Stimulated activated CD4-positive, alpha-beta T cell treated with anti-CD3 and anti-CD28 coated beads, Interleukin-1b, Interleukin-23, amount 100 ng/mL, for 1 hour (primary cell): Measurements from ENCODE around the gene FAM131B.
"Not testable (repeated sequence)": the region's sequence is repeated elsewhere in the genome, so short reads cannot be mapped to it uniquely, and the experiment has no call there.

Experiments used
- DNase-seq, 2 donors: peaks; one replicate each; pipeline ENCODE4 v3.0.0-alpha.2; 2020; ENCODE audit warnings: low read depth in 2 of 2

FAM131B gene

DNA sequence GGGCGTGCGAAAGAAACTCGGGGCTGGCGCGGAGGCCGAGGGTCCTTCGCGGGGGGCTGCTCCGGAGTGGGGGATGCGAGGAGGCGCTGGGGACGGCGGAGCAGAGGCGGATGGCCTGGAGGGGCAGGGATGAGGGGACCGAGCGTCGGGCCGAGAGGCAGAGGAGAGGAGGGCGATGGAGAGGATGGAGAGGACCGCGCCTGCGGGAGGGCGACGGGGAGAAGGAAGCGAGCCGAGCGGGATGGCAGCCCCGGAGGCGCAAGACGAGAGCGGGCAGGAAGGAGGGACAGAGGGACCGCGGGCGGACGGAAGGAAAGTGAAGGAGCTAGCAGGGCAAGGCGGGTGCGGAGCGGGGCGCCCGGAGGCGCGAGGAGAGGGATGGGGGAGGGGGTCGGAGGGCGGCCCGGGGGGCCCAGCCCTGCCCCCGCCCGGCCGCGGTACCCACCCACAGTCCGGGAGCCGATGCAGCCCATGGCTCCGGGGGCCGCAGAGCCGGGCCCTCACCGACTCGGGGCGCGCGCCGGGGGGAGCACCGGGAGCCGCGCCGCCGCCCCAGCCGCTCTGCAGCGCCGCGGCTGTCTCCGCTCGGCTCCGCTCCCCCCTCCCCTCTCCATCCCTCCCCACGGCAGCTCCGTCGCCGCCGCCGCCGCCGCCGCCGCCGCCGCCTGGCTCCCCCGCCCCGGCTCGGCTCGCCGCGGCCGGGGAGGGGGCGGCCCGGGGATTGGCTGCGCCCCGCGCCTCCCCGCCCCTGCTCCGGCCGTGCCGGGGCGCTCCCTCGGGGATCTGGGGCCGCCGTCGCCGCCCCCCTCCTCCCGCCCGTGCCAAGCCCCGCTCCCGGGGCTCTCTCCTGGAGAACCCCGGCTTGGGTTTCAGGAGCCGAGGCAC is at the start of gene FAM131B:
TSS of gene FAM131B (minus strand) at position 583 of the 885 bp plus-strand sequence. CDS start at position 473, 110 bp downstream.
- no peak for DNase-seq

DNA sequence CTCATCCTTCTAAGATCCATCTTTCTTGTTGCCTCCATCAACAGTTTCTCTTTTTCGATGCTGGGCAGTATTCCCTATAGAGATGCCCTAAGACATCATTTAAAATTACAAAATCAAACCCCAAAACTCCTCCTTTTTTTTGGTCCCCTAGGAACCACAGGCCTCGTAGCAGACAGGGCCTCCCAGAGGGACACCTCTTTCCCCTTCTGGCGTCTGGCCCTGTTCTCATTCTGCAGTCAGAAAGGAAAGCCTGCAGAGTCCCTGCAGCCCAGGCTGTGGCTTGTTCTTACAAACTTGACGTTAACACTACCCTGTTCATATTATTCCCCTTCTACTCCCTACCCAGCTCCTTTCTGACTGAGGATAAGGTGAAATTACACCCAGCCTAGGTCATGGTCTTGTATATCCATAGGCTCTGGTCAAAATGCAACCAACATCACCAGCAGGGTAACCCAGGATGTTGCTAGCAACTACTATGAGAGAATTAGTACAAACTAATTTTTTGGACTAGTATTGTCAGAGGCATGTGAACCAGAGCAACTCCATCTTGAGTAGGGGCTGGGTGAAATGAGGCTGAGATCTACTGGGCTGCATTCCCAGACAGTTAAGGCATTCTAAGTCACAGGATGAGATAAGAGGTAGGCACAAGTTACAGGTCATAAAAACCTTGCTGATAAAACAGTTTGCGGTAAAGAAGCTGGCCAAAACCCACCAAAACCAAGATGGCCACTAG is 49.6 kb upstream of the FAM131B start:
- DNase-seq = no peak

DNA sequence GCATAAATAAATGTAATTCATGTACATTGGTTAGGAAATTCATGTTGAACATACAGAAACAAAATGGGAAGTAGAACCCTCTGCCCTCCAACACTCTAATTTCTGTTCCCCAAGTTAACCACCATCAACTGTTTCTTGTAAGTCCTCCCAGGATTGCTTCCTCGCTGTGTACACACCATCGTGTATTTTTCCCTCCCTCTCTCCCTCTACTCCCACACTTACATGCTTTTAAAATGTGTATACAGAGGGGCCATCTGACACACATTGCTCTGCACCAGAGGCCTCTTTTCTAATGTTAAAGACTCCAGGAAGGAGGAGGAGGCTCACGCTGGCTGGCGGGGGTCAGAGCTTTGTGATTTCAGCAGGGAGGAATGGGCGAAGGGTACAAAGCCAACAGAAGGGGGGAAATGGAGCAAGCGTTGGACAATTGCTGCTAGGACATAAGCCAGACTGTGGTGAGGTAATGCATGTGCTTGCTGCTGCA is 48.0 kb upstream of the FAM131B start:
- DNase-seq = no peak

DNA sequence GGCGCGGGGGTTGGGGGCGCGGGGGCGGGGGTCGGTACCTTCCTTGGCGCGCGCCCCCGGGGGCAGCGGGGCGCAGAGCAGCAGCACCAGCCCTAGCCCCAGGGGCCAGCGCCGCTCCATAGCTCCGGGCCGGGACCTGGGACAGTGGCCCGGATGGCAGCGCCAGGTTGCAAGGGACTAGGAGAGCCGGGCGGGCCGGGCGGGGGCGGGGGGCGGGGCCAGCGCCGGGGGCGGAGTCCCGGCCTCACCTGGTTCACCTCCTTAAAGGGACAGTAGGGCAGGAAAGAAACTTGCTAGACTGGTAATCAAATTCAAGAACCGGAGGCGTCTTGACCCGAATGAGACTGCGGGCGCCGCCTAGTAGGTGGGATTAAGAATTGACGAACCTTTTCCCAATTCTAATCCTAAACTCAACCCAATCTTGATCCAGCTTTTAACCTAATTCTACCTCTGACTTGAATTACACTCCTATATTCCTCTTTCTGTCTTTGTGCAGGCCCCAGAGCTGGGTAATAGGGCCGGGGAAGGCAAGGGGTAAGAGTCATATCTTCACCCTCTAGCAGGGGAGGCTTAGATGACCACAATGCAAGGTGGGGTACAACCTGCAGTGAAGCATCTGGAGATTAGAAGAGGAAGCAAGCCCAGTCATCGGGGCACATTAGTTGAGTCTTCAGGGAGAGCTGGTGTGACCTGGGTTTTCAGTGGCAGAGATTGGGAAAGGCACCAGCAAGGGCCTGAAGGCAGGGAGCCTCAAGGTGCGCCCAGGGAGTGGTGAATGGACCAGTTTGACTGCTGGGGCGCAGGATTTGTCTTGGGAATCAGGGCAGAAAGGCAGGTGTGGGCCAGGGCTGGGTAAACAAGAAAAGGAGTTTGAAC is 46.4 kb upstream of the FAM131B start, which contains the start of gene EPHA1:
TSS of gene EPHA1 (minus strand) at position 171 of the 876 bp plus-strand sequence. CDS start at position 120, 51 bp downstream.
- no peak for DNase-seq

DNA sequence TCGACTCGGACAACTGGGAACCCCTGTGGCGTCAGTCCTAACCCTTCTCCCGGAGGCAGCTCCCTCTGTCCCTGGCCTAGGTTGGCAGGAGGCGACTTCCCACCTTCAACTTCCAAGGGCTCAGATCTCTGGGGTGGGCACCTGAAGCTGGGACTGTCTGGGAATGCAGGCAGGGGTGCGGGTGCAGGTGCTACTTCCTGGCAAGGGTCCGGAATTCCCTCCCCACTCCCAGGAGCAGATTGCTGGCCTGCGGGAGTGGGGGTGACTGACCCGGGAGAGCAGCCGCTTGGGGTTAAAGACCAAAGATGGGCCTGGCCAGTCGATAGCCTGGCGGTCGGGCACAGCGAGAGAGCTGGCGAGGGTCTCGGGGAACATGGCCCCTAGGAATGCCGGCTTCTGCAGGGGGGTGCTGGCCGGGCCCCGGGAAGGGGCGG is 45.8 kb upstream of the FAM131B start:
- no peak for DNase-seq

DNA sequence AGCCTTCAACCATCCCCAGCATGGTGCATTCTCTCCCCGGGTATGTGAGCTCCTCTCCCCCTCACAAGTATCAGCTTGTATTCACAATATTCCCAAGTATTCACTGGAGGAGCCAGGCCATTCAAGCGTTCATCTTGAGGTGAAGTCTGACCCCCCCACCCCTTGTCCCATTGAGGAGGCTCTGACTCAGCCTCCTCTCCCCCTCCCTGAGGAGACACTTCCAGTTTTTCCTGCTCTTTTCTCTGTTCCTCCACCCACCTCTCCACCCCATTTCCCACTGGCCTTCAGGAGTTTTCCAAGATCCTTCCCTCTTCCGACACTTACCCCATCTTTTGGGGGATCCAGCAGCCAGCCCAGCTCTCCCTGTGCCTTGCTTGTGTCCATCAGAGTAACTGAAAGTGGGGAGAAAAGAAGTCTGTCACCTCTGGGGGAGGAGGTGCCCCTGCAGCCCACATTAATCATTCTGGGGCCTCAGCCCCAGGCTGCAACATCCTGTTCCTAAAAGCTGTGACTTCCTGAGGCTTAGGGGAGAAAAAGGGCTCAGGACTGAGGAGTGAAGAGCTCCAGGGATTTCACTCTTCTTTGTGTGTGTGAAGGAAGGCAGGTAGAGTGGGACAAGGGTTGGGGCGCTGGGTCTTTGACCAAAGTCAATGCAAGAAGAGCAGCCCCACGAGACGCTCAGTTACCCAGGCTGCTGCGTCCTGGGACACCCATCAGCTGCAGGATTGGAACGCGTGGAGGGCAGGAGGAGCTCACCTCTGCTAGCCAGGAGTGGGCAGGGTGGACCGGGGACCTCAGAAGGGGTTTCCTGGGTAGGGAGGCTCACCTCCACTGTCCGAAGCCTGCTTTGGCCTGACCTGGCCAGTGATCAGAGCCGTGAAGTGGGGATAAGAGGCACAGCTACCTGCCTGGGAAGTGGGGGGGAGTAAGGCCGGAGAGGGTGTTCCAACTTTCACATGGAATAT is 45.1 kb upstream of the FAM131B start:
- no peak for DNase-seq

DNA sequence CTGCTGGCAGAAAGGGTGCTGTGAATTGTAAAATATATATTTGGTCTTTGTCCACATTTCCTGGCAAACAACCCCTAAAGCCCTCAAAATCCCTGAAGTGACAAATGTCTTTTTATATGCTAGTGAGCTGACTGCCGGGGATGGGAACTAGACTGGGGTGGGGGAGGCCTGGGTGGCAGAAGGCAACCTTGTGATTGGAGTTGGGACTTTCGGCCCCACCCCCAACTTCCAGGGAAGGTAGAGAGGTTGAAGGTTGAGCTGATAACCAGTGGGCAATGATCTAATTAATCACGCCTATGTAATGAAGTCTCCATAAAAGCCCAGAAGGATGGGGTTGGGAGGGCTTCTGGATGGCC is 43.5 kb upstream of the FAM131B start:
- DNase-seq = no peak

DNA sequence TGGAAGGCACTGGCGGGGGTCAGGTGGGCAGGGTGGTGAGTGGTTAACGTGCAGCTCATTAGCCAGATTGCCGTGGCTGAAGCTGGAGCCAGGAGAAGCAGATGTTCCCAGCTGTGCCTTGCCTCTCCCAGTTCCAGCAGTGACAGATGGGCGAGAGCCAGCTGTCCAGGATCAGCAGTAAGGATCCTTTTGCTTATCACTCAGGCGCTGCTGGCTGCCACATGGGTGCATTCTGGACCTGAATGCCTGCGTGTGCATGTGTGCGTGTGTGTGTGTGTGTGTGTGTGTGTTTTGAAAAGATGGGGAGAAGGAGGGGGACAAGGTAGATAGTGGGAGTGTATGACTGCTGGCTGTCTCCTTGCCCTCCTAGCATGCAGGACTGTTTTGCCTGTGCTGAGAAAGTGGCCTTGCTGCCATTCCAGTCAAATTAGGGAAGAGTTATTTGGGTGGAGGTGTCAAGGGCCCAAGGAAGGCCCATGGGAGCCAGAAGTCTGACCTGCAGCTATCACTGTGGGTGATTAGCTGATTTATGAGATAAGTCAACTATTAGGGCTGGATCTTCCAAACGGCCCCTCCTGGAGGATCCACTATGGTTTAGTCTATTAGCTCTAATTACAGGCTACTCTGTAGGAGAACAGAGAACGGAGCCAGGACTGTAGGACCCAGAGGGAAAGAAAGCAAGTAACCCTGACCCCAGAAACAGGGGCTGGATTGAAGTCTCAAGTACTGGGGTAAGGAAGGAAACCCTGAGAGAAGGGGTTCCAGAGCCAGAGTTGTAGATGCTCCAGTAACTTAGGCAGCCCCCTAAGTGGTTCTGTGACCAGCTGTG is 42.9 kb upstream of the FAM131B start:
- no peak for DNase-seq

DNA sequence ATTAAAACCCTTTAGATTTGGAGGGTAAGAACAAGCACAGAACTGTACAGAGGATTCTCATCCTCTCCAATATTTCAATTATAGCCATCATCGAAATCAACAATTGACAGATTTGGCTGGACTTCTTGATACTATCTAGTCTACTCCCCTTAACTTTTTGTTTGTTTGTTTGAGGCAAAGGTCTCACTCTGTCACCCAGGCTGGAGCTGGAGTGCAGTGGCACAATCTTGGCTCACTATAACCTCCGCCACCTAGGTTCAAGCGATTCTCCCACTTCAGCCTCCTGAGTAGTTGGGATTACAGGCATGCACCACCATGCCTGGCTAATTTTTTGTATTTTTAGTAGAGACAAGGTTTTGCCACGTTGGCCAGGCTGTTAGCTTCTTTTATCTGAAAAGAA is 39.7 kb upstream of the FAM131B start:
- DNase-seq = not testable (repeated sequence)

DNA sequence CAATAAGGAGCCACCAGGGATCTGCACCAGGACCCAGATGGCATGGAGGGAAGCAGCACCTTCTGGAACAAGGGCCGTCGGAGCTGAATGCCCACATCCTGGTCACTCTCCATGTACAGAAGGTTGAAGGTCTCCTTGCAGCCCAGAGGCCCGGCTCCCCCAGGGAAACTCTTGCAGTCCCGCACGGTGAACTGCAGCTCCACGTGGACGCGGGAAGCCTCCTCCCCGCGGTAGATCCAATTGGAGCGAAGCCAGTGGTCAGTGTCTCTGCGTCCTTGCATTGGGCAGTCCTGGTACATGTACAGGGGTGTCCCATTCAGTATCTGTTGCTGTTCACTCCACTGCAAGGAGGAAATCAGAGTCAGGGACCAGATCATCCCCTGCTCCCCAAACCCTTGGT is 38.8 kb upstream of the FAM131B start:
- DNase-seq = no peak

DNA sequence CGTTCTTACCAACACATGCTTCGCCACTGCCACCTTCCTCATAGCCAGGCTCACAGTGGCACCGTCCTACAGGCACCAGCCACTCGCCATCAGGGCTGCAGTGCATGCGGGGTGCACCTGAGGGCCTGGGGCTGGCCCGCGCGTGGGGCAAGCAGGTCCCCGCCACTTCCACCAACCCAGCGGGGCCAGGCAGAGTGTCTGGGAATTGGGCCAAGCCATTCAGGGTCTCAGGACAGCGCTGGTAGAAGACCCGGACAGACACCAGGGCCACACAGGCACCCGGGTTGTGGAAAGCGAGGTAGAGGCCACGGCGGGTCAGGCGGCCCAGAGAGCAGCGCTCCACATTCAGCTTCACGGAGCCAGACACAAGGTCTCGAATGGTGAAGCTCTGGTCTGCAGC is 37.1 kb upstream of the FAM131B start:
- no peak for DNase-seq

DNA sequence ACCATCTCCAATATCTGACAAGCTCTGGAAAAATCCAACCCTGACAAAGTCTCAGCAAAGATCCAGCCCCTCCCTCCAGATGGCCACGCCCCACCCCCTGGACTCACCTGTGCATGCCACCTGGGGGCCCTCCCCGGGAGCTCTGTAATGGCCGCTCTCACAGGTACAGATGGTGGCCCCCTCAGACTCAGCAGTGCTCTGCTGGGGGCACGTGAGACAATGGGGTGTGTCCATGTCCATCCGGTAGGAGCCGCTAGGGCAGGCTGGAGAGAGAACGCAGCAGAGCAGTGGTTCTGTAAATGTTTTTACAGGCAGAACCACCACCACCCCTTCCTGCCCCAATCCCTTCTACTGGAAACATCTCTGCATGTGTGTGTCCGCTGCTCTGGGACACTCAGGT is 36.6 kb upstream of the FAM131B start:
- no peak for DNase-seq

DNA sequence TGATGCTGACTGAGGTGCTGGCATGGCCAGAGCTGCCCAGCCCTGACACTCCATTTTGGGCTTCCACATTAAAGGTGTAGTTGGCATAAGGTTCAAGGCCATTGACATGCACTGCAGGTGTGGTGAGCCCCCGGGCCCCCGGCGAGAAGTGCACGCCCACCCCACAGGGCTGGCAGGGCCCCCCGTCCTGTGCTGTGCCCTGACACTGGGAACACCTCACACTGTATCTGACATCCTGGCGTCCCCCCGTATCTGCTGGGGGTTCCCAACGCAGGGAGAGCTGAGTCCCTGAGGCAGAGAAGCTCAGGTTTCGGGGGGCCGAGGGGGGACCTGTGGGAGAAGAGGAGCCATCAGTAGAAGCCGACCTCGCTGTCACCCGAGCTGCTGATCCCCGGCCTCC is 36.1 kb upstream of the FAM131B start:
- DNase-seq = no peak

DNA sequence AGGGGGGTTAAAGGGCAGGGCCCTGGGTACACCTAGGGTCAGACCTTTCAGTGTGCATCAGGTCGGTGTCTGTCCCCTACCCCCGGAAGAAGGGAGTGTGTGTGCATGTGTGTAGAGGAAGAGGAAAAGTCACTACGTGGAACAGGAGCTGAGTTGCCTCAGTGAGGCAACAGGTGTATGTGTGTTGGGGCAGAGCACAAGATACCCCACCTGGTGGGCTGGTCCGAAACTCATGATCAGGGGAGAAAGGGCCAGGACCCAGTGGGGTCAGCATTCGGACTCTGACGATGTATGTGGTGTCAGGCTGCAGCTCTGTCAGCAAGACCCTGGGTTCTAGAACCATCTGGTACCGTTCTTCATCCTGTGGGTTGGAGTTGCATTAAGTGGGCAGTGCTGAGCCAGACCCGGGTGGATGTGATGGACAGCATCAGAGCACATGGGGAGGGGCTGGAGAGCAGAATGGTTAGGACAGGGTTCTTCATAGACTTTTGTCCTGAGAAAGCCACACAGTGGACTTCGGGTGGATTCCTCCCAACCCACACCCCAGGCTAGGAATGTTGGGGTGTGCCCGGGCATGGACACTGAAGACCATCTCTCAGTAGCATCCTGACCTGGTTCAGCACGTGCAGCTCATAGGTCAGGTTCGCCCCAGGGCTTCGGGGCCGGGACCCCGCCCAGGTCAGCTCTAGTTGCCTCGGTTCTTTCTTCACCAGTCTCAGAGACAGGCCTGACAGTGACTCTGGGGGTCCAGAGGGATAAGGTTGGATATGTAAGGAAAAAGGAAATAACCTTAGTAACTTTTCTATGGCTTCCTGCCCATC is 35.4 kb upstream of the FAM131B start:
- DNase-seq = no peak

DNA sequence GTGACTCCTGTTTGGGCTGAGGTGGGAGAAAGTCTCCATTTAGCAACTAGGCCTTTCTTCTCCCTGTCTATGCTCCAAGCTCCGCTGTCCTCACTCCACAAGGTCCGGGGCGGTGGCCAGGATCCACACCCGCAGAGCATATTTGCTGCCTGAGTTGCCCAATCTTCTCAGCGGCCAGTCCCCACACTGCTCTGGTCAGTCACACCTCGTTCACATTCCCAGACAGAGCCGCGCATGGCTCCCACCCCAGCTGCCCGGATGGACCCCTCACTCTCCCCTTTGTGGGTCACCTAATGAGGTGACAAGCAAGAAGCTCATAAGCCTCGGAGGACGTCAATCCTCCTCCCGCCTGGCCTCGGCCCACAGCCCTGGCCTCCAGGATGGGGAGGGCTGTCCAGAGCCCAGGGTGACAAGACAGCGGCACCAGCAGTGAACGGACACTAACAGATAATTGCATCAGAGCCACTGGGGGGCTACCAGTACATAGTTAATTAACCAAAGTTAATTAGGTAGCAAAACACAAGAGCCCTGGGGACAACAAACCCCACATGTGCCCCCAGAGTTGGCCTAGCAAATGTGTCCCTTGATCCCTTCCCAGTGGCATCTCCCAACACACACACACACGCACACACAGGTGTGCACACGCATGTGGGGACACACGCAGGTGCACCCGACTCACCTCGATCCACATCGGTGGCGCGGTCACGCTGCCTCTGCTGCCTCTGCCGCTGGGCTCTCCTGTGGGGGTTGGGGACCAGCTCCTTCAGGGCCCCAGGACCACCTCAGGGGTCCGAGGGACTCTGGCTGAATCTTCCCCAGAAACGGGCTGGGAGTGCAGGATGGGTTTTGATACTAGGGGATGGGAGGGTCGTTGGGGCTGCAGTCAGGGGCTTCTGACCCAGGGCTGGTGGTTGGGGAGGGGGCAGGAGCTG is 34.4 kb upstream of the FAM131B start:
- DNase-seq = no peak

DNA sequence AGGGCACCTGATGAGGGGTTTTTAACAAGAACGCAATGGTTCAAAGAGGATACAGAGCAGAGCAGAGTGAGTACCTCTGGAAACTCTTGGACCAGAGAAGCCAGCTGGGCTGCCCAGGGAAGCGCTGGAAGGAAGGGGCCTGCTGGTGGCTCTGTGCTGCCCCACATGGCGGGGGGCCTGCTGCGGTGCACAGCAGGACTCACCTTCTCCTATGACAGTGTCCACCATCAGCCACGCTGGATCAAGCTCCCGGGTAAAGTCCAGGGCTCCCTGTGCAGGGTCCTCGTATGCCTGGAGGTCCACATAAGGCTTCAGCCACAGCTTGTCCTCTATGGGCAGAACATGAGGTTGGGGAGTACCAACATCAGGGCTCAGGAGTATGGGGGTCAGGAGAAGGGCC is 33.7 kb upstream of the FAM131B start:
- no peak for DNase-seq
